ENCODE data around the gene FGF3.

DNA sequence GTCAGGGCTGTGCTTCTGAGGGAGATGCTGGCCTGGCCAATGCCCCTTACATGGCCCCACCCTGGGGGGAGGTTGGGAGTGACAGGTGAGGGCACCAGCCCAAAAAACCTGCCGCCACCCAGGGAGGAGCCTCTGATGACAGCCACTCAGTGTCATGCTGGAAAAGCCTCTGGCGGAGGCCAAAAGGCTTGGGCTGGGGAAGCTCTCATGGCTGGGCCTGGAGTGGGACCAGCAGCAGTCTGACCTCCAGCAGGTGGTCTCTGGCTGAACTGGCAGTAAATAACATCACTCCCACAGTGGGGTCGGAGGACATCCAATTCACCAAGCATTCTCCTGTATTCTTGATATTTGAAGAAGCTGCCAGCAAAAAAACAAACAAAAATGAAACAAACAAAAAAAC, 20.1 kb downstream of the FGF3 start:
- TF ChIP-seq SIN3A (IDR thresholded peaks at IDR 0.05; ENCODE audit: borderline replicate concordance, insufficient read depth, low read length) (no peak), POLR2AphosphoS5 (IDR thresholded peaks at IDR 0.05; ENCODE audit: low read depth, low read length) (no peak), TAF1 (IDR thresholded peaks at IDR 0.05; ENCODE audit: borderline replicate concordance, insufficient read depth, low read length) (no peak)
- TF ChIP-seq, protein P1, sequence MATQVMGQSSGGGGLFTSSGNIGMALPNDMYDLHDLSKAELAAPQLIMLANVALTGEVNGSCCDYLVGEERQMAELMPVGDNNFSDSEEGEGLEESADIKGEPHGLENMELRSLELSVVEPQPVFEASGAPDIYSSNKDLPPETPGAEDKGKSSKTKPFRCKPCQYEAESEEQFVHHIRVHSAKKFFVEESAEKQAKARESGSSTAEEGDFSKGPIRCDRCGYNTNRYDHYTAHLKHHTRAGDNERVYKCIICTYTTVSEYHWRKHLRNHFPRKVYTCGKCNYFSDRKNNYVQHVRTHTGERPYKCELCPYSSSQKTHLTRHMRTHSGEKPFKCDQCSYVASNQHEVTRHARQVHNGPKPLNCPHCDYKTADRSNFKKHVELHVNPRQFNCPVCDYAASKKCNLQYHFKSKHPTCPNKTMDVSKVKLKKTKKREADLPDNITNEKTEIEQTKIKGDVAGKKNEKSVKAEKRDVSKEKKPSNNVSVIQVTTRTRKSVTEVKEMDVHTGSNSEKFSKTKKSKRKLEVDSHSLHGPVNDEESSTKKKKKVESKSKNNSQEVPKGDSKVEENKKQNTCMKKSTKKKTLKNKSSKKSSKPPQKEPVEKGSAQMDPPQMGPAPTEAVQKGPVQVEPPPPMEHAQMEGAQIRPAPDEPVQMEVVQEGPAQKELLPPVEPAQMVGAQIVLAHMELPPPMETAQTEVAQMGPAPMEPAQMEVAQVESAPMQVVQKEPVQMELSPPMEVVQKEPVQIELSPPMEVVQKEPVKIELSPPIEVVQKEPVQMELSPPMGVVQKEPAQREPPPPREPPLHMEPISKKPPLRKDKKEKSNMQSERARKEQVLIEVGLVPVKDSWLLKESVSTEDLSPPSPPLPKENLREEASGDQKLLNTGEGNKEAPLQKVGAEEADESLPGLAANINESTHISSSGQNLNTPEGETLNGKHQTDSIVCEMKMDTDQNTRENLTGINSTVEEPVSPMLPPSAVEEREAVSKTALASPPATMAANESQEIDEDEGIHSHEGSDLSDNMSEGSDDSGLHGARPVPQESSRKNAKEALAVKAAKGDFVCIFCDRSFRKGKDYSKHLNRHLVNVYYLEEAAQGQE (IDR thresholded peaks at IDR 0.05; ENCODE audit: insufficient read depth in 1 of 2, low read depth in 2 of 2, low read length in 2 of 2), result no peak

Data from PFSK-1 (cell line).